ENCODE measurements around the gene APOF. TPM values are rescaled to one million over a fixed set of nuclear protein-coding genes. Genes with fewer than 3 reads are reported as not detected.

The APOF gene
- total and polyA plus RNA-seq, 2 of the 13 experiments (the other 11 are each of a cell fraction or from before 2014, with no cell fraction given) = 3.3 to 23.9 TPM

- TF ChIP-seq CTCF (CRISPR knock-in tag; IDR thresholded peaks at IDR 0.05) = peak; percentile 53
- TF ChIP-seq ZNF781 (CRISPR knock-in tag; IDR thresholded peaks at IDR 0.05; ENCODE audit: borderline replicate concordance, not compliant biosample characterization) = no peak
- peak; percentile 53; the same call in 1 of the 2 replicates for TF ChIP-seq SALL1 (CRISPR knock-in tag; IDR thresholded peaks at IDR 0.05)
- no peak for TF ChIP-seq ZNF549 (CRISPR knock-in tag; IDR thresholded peaks at IDR 0.05)
- no peak for TF ChIP-seq NCOA1 (CRISPR knock-in tag; IDR thresholded peaks at IDR 0.05)
- no peak for TF ChIP-seq TFDP2 (CRISPR knock-in tag; IDR thresholded peaks at IDR 0.05)
- TF ChIP-seq ZNF605 (CRISPR knock-in tag; IDR thresholded peaks at IDR 0.05) = peak; percentile 60; the same call in 1 of the 2 replicates
- 0 out of 2 replicates have a peak, but pooled peaks have one; percentile 12 for TF ChIP-seq FOXP4 (CRISPR knock-in tag; IDR thresholded peaks at IDR 0.05)
- no peak for TF ChIP-seq ZNF564 (CRISPR knock-in tag; IDR thresholded peaks at IDR 0.05)
- TF ChIP-seq ELK4 (CRISPR knock-in tag; IDR thresholded peaks at IDR 0.05; ENCODE audit: borderline replicate concordance) = no peak
- TF ChIP-seq YEATS2 (CRISPR knock-in tag; IDR thresholded peaks at IDR 0.05; ENCODE audit: borderline replicate concordance) = peak; percentile 21; the same call in 1 of the 2 replicates
- peak; percentile 20; the same call in 1 of the 2 replicates for TF ChIP-seq HNF1B (CRISPR knock-in tag; IDR thresholded peaks at IDR 0.05)
- TF ChIP-seq ZNF883 (CRISPR knock-in tag; IDR thresholded peaks at IDR 0.05; ENCODE audit: not compliant biosample characterization) = peak; percentile 23
- TF ChIP-seq SNAPC2 (CRISPR knock-in tag; IDR thresholded peaks at IDR 0.05) = no peak
- TF ChIP-seq ZNF431 (CRISPR knock-in tag; IDR thresholded peaks at IDR 0.05; ENCODE audit: borderline replicate concordance, low read depth) = no peak
- no peak for TF ChIP-seq MEF2D (CRISPR knock-in tag; IDR thresholded peaks at IDR 0.05)
- TF ChIP-seq MXD3 (CRISPR knock-in tag; IDR thresholded peaks at IDR 0.05) = no peak
- TF ChIP-seq MAFK (conservative IDR thresholded peaks at IDR 0.05 in 1 of 2, IDR thresholded peaks at IDR 0.05 in 1 of 2; ENCODE audit: low read length in 2 of 2) = no peak
- no peak for TF ChIP-seq ZNF777 (CRISPR knock-in tag; IDR thresholded peaks at IDR 0.05)
- no peak for TF ChIP-seq ZNF878 (CRISPR knock-in tag; IDR thresholded peaks at IDR 0.05)
- TF ChIP-seq ZBTB20 (CRISPR knock-in tag; IDR thresholded peaks at IDR 0.05; ENCODE audit: borderline replicate concordance, low read depth) = no peak
Observed at GRCh38 chr12:56361487-56362129, 1.0 kb downstream of the APOF start (continued).
